Uterus (tissue), 2 donors: ENCODE measurements around the gene PDK2.

ENCODE experiments used
- CTCF ChIP-seq, 4 experiments: fragments of 200-600 bp in 2 of 4; fragments of 450-650 bp in 2 of 4; sonication (generic) in 2 of 4; IDR thresholded peaks; one replicate each; pipeline ENCODE4 v1.5.1; 2016 to 2019; ENCODE audit warnings: antibody characterized with exemption in 4 of 4, mild to moderate bottlenecking in 2 of 4, moderate library complexity in 1 of 4
- POLR2A ChIP-seq, 2 donors: fragments of 450-650 bp; IDR thresholded peaks; one replicate each; pipeline ENCODE4 v1.6.1; 2016; ENCODE audit warnings: antibody characterized with exemption in 2 of 2, mild to moderate bottlenecking in 1 of 2, moderate library complexity in 1 of 2

GRCh38 chr17:50102164-50102991 lies 7.2 kb downstream of the PDK2 start:
- TF ChIP-seq POLR2A (IDR thresholded peaks at IDR 0.05) (no peak), CTCF (IDR thresholded peaks at IDR 0.05) (no peak)
